PC-9 (cell line): ENCODE measurements around the gene TSPAN11. TPM values are rescaled to one million over a fixed set of nuclear protein-coding genes. Genes with fewer than 3 reads are reported as not detected.

Source experiments
- BruUV-seq: library from RNA; stranded (reverse); fragments of 400-500 nt; replicated peaks from 2 replicates; lab custom pipeline; 2021; lab: Mats Ljungman, UMichigan
- CTCF ChIA-PET: fragments of 300-600 bp; sonication (Branson Sonifier 250); formaldehyde crosslinking; loops from one replicate; lab custom pipeline; 2022; ENCODE audit warnings: antibody characterized with exemption; lab: Charles Lee
- POLR2A ChIA-PET: fragments of 300-600 bp; sonication (Branson Sonifier 250); formaldehyde crosslinking; loops from one replicate; lab custom pipeline; 2022; ENCODE audit warnings: antibody characterized with exemption; ENCODE audit not compliant: unreplicated experiment; lab: Charles Lee
- DNase-seq, 2 experiments: peaks; one replicate each; pipeline versions ENCODE4 v3.0.0 to v3.0.0-alpha.2; 2015 to 2022; ENCODE audit warnings: mixed read lengths in 1 of 2
- H2AFZ ChIP-seq: fragments of 200-600 bp; sonication (generic); 2 replicates; pipeline ENCODE4 v1.8.1; 2017; ENCODE audit warnings: antibody characterized with exemption
- H3F3A ChIP-seq: fragments of 200-600 bp; sonication (generic); 2 replicates; pipeline ENCODE4 v1.8.1; 2017; ENCODE audit warnings: antibody characterized with exemption, mild to moderate bottlenecking, low read depth; ENCODE audit not compliant: insufficient read depth
- H3K27ac ChIP-seq: fragments of 200-600 bp; sonication (generic); 2 replicates; pipeline ENCODE4 v1.6.1; 2016; ENCODE audit warnings: mixed run types
- H3K27me3 ChIP-seq: fragments of 200-600 bp; sonication (generic); 2 replicates; pipeline ENCODE4 v1.6.1; 2016; ENCODE audit warnings: low read depth, mixed run types; ENCODE audit not compliant: insufficient read depth
- H3K36me3 ChIP-seq: fragments of 200-600 bp; sonication (generic); 2 replicates; pipeline ENCODE4 v1.6.1; 2016; ENCODE audit warnings: low read depth, mixed run types
- H3K4me1 ChIP-seq: fragments of 200-600 bp; sonication (generic); replicated peaks from 2 replicates; pipeline ENCODE4 v1.6.1; 2016; ENCODE audit warnings: mixed run types; ENCODE audit not compliant: insufficient read depth
- H3K4me2 ChIP-seq: fragments of 200-600 bp; sonication (generic); 2 replicates; pipeline ENCODE4 v1.6.1; 2017; ENCODE audit warnings: mixed run types
- H3K4me3 ChIP-seq: fragments of 200-600 bp; sonication (generic); 2 replicates; pipeline ENCODE4 v1.6.1; 2016; ENCODE audit warnings: mixed run types
- H3K79me2 ChIP-seq: fragments of 200-600 bp; sonication (generic); 2 replicates; pipeline ENCODE4 v1.6.1; 2017; ENCODE audit warnings: low read depth, mixed run types
- H3K9me2 ChIP-seq: fragments of 200-600 bp; sonication (generic); 2 replicates; pipeline ENCODE4 v1.8.1; 2017; ENCODE audit warnings: mild to moderate bottlenecking; ENCODE audit not compliant: insufficient read depth
- H3K9me3 ChIP-seq: fragments of 200-600 bp; sonication (generic); 2 replicates; pipeline ENCODE4 v1.8.1; 2016; ENCODE audit warnings: low read depth; ENCODE audit not compliant: insufficient read depth
- H4K20me1 ChIP-seq: fragments of 200-600 bp; sonication (generic); 2 replicates; pipeline ENCODE4 v1.8.1; 2017; ENCODE audit not compliant: insufficient read depth
- EZH2 ChIP-seq: fragments of 200-600 bp; sonication (generic); IDR thresholded peaks from 2 replicates; pipeline ENCODE4 v1.8.0; 2017; ENCODE audit warnings: antibody characterized with exemption, low read depth
- intact Hi-C: fragments of 100-400 bp; cut with micrococcal nuclease; formaldehyde crosslinking; loops from one replicate; pipeline ENCODE4 v1.10.0; 2022; ENCODE audit not compliant: unreplicated experiment
- total RNA-seq: library from RNA; stranded (reverse); gene quantifications from 2 replicates; pipeline ENCODE4 v1.2.3, GENCODE V29; 2021
- TF ChIP-seq, protein P1 (sequence below): fragments of 200-600 bp; sonication (generic); conservative IDR thresholded peaks from 2 replicates; pipeline ENCODE4 v1.6.1; 2017; ENCODE audit warnings: mixed run types, antibody characterized with exemption, mild to moderate bottlenecking, moderate library complexity

The TSPAN11 gene
- total RNA-seq, 1 experiment from 2014 or later = not detected

DNA sequence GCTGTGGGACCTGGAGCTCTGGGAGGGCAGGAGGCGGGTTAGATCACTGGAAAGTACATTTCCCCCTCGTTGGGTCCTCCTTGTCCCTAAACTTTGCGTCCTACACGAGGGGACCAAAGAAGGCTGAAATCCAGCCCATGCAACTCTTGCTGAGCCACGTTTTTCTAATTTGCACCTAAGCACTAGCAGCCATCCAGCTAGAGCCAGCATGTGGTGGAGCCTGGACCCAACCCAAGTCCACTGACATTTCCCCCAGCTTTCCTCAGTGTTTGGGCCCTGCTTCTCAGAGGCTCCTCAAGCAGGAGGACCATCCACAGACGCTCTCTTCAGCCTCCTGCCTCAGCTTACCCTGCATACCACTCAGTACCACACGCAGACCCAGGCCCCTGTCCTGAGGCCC is 49.7 kb downstream of the TSPAN11 start:
- H3K79me2 ChIP-seq = no peaks in the 10 kb centered on the region
- TF ChIP-seq EZH2 = no peak
- TF ChIP-seq, protein P1, sequence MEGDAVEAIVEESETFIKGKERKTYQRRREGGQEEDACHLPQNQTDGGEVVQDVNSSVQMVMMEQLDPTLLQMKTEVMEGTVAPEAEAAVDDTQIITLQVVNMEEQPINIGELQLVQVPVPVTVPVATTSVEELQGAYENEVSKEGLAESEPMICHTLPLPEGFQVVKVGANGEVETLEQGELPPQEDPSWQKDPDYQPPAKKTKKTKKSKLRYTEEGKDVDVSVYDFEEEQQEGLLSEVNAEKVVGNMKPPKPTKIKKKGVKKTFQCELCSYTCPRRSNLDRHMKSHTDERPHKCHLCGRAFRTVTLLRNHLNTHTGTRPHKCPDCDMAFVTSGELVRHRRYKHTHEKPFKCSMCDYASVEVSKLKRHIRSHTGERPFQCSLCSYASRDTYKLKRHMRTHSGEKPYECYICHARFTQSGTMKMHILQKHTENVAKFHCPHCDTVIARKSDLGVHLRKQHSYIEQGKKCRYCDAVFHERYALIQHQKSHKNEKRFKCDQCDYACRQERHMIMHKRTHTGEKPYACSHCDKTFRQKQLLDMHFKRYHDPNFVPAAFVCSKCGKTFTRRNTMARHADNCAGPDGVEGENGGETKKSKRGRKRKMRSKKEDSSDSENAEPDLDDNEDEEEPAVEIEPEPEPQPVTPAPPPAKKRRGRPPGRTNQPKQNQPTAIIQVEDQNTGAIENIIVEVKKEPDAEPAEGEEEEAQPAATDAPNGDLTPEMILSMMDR = no peak
- H3K4me3 ChIP-seq = no peak overlapping the region
- H3K9me2 ChIP-seq = no peaks in the 10 kb centered on the region
- H3K9me3 ChIP-seq = no peaks in the 10 kb centered on the region
- BruUV-seq = no TSS peak
- intact Hi-C loops = loop anchor here (5.0 kb wide), 1 partner anchor 261 kb away; no protein-coding TSS in a partner anchor
- no peak overlapping the region for H3K4me2 ChIP-seq
- no peak overlapping the region for H3K27ac ChIP-seq
- no peak for DNase-seq
- no peaks in the 10 kb centered on the region for H4K20me1 ChIP-seq
- no peaks in the 10 kb centered on the region for H3F3A ChIP-seq
- H3K4me1 ChIP-seq = peaks cover 16% of the 10 kb centered on the region
- POLR2A ChIA-PET = interaction anchor here (0.7 kb wide), 1 partner anchor 57 kb away, joined by 19 read pairs; no protein-coding TSS in a partner anchor
- CTCF ChIA-PET = no interaction called here
- no peak overlapping the region for H2AFZ ChIP-seq
- H3K27me3 ChIP-seq = no peaks in the 10 kb centered on the region
- H3K36me3 ChIP-seq = no peaks in the 10 kb centered on the region

DNA sequence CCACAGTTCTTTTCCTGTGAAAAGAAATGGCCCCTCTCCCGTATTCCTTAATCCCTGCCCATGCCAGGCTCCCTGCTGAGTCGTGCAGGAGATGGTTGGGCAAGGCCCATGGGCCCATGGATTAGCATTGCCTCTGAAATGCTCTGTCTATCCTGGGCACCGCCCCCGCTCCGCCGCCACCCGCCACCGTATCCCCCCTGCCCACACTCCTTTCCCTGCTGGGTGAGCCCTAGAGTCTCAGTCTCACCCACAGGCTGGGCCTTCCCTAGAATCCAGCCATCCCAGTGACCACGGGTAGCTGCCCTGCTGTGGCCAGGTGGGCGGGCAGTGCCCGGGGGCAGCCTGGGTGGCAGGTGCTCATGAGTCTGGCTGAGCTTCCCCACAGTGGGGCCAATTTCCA is 50.6 kb downstream of the TSPAN11 start:
- Histone ChIP-seq H3K27ac (no peak overlapping the region), H3K79me2 (no peaks in the 10 kb centered on the region), H3K4me3 (no peak overlapping the region), H3K4me1 (peaks cover 14% of the 10 kb centered on the region; the same call in 1 of the 2 replicates), H3K27me3 (no peaks in the 10 kb centered on the region), H3K4me2 (no peak overlapping the region), H2AFZ (no peak overlapping the region), H3K9me2 (no peaks in the 10 kb centered on the region), H3K36me3 (no peaks in the 10 kb centered on the region), H3F3A (no peaks in the 10 kb centered on the region), H3K9me3 (no peaks in the 10 kb centered on the region), H4K20me1 (no peaks in the 10 kb centered on the region)
- DNase-seq = no peak
- ChIA-PET POLR2A (no interaction called here), CTCF (no interaction called here)
- BruUV-seq = no TSS peak
- TF ChIP-seq, protein P1 = no peak
- no peak for TF ChIP-seq EZH2
- intact Hi-C loops = loop anchor here (5.0 kb wide), 1 partner anchor 260 kb away; no protein-coding TSS in a partner anchor

DNA sequence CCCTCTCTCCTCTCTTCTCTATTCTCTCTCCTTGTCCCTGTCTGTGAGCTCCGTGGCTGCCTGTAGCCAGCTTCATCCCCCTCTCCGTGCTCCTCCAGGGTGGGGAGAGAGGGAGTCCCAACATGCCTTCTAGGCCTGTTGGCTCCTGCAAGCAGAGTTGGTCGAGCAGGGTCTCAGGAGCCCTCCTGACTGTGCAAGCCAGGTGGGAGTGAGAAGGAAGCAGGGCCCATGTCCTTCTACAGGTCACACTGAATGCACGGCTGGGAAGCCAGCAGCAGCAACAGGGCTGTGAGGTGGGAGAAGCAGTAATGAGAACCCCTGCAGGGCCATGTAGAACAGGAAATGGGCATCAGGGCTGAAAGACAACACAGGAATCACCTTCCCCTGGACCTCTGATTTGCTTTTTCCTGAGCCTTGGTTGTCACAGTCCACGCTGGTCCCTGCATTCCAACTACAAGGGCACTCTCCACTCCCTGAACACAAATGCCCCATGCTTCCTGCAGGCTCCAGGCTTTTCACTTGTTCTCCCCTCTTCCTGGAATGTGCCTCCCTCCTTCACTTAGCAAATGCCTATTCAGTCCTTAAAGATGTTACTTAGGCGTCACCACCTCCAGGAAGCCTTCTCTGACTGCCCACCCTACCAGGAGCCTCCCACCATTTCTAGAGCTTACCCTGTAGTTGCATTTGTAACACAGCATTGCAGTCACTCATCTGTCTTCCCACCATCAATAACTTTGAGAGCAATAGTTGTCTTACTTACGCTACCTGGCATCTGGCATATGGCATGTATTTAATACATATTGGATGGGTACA is 51.2 kb downstream of the TSPAN11 start:
- H3K36me3 ChIP-seq = no peaks in the 10 kb centered on the region
- TF ChIP-seq EZH2 = no peak
- TF ChIP-seq, protein P1 = no peak
- CTCF ChIA-PET = no interaction called here
- H2AFZ ChIP-seq = no peak overlapping the region
- H4K20me1 ChIP-seq = no peaks in the 10 kb centered on the region
- H3F3A ChIP-seq = no peaks in the 10 kb centered on the region
- no peak overlapping the region for H3K4me2 ChIP-seq
- H3K9me2 ChIP-seq = no peaks in the 10 kb centered on the region
- POLR2A ChIA-PET = no interaction called here
- H3K4me1 ChIP-seq = peaks cover 14% of the 10 kb centered on the region; the same call in 1 of the 2 replicates
- H3K79me2 ChIP-seq = no peaks in the 10 kb centered on the region
- BruUV-seq = no TSS peak
- no peak for DNase-seq
- intact Hi-C loops = loop anchor here (5.0 kb wide), 1 partner anchor 260 kb away; no protein-coding TSS in a partner anchor
- H3K27ac ChIP-seq = no peak overlapping the region
- no peaks in the 10 kb centered on the region for H3K27me3 ChIP-seq
- no peaks in the 10 kb centered on the region for H3K9me3 ChIP-seq
- no peak overlapping the region for H3K4me3 ChIP-seq
